Femur (tissue), 1 donor: ENCODE data around the gene MAP1LC3B.
A peak's percentile ranks its signal among the peaks of the same experiment; 100 is the strongest.

Experiments
- DNase-seq: peaks from one replicate; pipeline ENCODE4 v3.0.0-alpha.2; 2017

The MAP1LC3B gene

DNA sequence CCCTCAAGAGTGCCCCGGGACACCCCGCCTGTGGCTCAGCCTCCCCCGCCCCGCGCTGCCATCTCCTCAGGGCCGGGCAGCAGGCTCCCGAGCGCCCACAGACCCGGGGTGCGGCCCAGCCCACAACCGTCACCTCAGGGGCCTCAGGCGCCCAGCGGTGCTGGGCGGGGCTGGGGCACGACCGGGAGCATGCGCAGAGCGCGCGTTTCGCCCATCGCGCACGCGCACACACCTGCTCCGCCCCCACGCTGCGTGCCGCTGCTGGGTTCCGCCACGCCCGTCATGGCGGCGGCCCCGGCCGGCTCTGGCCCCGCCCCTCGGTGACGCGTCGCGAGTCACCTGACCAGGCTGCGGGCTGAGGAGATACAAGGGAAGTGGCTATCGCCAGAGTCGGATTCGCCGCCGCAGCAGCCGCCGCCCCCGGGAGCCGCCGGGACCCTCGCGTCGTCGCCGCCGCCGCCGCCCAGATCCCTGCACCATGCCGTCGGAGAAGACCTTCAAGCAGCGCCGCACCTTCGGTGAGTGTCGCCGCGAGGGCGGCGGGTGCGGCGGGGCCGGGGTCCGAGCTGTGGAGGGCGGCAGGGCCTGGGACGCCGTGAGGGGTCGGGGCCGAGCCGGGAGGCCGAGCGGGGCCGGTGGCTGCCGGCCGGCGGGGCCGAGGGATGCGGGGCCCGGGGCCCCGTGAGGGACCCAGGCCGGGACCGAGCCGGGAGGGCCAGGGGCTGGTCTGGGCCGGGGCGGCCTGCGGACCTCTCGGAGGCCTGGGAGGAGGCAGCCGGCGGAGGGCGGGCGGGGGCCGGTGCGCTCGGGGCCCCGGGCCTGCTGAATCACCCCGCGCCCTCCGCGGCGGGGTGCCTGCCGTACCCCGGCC is at the start of gene MAP1LC3B:
Gene MAP1LC3B, plus strand, starts transcription at position 387 of the 871 bp plus-strand sequence. Its CDS starts 92 bp downstream, at position 479.
- peak; percentile 99 for DNase-seq

DNA sequence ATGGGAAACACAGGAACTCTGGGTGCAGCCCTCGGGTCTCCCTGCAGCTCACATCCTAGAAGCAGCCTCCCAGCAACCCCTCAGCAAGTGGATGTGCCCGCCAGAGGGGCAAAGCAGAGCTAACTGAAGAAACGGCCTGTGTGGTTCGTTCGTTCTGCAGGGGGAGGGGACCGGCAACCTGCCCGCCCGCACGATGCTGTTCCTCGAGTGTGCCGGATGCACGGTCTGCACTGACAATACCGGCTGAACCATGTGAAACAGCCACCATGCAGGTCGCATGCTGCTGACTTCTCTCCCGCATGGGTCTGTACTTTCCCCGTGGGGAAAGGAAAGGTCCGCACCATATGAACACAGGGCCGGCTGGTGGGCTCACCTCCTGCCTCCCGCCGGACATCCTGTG is 49.6 kb upstream of the MAP1LC3B start:
- DNase-seq: no peak

DNA sequence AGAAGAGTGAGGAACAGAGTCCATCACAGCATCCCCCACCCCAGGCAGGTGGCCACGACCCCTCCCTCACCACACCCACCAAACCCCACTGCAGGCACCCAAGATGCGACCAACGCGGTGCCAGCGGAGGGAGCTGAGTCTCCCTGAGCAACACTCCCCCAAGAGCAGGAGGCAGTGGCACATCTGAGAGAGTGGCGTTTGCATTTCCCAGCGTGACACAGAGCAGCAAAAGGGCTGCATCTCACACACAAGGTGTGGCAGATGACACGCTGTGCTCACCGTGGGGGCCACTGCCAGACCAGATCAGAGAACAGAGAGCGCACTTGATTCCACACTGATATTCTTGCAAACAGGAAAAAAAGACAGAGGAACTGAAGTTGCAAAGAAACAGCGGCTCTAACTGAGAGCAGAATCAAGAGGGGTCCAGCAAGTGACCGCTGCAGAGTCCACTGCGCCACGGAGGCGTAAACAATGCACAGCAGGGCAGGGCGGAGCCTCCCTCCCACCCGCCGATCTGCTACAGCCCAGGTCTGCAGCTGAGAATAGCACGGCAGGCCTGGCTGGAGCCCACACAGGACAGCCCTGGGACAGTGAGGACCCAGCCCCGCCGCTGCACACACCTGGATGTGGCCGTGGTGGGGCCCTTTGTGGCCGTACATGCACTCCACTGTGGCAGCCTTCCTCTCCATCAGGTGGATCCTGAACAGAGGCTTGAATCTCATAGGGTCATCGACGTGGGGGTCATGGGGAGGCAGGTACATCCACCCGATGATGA is 49.0 kb upstream of the MAP1LC3B start:
- no peak for DNase-seq

DNA sequence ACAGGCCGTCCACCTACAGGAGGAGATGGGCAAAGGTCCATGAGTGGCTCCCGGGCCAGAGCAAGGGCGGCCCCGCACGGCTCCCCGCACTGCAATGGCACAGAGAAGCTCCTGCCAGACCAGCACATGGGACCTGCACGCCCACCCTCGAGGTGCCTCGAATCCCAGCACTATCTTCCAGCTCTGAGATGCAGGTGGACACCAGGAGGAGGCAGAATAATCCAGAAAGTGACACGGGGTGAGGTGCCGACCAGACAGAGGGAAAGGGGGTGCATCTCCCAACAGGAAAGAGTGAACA is 48.4 kb upstream of the MAP1LC3B start:
- no peak for DNase-seq

DNA sequence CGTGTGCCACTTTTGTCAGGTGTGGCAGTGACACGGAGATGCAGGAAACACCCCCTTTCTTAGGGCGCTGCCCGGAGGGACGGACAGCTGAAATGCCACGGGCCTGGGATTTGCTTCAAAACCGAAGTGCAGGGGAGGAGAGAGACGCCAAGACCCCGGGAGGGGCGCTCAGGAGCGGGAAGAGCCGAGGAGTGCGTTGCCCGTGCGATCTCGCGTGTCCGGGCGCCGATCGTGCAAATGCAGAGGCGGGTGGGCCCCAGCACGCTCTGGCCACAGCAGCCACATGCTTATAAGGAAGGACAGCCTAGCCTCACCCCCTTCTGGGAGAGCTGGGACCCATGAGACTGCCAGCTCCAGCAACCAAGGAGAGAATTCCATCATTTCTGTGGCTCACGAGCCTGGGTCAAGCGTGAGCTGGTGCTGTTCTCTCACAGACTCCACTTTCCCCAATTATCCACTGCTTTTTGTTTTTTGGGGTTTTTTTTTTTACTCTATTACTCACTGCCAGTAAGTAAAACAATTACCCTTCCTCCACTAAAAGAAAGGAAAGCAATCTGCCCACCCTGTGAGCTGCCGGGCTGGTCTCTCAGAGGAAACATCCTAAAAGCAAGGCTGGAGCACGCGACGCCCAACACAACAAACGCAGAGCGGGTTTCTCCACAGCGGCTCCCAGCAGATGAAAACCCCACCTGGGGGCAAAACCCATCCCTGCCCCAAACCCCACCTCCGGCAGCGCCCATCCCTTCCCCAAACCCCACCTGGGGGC is 47.8 kb upstream of the MAP1LC3B start:
- DNase-seq: no peak

DNA sequence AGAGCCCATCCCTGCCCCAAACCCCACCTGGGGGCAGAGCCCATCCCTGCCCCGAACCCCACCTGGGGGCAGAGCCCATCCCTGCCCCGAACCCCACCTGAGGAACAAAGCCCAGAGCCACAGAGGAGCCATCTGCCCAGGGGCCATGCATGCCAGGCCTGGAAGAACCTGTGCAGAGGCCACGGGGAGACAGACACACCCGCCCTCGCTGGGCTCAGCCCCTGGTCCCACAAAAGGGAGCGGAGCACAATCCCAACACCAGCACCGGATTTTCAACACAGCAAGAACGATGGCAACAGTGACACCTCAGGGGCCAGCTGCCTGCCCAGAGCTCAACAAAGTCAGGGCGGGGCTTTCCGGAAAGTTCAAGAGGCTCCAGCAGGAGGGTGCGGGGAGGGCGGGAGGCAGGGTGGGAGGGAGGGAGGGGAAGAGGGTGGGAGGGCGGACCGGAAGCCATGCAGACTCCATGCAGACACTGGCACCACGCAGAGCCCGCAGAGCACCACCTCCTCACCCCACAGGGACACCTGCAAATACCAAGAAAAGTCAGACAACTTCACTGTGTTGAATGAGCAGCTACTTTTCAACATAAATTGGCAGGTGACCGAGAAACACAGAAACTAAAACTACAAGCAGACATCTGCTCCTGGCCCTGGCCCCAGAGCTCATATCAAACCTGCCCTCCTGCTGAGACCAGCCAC is 47.1 kb upstream of the MAP1LC3B start:
- DNase-seq: no peak

DNA sequence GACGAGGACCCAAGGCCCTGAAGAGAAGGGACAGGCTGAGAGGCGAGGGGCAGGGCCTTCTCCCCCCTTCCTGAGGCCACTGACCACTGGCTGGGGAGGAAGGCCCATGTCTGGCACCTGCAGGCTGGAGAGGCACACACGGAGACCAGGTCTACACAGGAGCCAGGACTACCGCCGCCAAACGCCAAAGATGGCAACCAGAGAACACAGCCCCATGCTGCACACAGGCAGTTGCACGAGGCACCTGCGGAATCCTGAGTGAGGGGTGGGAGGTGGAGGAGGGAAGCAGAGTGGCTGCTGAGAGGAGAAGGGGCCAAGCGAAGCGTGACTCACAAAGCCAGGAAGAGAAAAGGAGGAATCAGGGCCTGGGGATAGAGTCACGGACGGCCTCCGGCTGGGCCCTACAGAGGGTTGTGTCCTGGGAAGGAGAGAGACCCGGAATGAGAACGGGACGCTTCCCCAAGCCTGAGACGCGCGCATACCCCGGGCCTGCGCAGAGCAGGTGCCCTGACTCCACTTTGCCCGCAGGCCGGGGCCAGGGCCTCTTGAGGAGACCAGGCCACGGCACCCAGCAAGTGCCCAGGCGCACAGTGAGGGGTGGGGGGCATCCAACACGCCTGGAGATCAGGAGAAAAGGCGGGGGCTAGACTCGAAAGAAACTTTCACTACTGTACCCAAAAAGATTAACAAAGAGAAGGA is 46.3 kb upstream of the MAP1LC3B start:
- DNase-seq: no peak

DNA sequence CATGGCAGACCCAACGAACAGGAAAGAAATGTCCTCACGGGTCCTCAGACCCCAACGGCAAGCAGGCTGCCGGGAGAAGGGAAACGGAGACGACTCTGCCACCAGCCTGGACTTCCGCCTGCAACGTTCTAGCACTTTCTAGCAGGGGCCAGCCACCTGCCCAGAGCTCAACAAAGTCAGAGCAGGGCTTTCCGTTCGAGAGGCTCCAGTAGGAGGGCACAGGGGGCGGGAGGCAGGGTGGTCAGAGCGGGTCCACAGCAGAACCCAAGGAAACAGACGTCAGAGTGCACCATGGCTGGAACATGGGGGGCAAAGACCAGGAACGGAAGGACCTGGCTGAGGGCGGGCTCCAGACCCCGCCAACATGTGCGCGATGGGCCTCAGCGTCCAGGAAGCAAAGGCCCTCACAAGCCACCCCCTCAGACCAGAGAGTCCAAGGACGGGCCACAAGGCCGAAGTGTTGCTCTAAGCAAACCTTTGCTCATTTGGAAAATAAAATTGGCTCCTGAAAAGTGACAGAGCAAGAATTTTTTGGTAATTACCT is 45.5 kb upstream of the MAP1LC3B start:
- no peak for DNase-seq

DNA sequence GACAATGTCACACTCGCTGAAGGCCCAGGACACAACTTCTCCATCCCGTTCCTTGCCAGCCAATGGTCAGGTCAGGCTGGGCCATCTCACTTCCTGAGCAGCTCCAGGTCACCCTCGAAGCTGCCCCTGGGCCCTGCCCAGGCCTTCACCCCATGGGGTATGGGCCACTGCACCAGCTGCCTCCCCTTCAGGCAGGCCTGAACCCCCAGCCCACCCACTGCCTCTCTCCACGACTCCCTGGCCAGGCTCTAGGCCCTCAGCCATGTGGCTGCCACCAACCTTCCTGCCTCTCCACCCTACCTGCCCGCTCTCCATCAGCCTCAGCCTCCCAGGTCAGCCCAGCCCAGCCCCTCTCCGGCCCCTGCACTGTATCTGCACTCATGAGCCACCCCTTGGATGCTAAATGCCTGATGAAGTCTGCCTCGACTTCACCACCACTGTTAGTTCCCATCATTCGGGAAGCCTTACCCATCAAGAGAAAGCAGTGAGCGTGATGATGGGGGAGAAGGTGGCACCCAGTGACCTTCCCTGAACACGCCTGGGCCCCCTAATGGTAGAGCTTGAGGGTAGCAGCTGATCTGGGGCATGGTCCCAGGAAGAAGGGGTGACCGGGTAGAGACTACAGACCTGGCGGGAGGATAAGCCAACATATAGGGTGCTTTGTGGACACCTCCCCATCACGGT is 44.1 kb upstream of the MAP1LC3B start:
- DNase-seq: no peak

DNA sequence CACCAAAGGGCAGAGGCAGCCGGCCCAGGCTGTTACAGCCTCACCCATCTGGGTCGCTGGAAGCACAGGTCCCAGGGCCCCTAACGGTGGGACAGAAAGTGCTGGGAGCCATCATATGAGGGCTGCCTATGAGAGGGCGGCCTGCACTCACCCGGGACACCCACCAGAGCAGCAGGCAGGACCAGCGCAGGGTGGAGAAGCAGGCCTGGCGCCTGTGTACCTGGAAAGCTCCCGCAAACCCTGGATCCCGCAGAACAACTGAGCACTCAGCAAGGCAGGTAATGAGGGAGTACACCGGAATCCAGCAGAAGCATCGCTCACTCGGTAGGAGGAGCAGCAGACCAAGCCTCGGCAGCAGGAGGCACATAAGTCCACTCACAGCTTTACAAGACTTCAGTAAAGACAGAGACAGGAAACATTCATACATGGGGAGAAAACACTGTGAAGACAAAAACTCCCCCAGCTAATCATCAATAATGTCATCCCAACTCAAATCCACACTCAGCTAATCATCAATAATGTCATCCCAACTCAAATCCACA is 43.4 kb upstream of the MAP1LC3B start:
- DNase-seq: no peak

DNA sequence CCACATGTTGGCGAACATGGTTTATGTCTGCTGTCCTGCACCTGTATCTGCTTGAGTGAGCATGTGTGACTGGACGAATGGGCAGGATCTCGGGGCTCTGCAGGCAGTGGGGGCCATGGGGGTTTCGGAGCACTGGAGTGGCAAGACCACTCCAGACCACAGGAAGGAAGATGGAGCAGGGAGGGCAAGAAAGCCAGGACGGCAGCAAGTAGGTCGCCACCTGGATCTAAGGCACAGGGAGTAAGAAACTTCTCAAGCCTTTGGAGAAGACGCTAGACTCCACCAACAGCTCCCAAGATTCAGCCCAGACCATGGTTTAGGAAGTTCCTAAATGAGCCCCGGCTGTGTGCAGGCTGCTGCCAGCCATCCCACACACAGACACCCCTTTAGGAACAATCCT is 42.1 kb upstream of the MAP1LC3B start:
- DNase-seq: no peak

DNA sequence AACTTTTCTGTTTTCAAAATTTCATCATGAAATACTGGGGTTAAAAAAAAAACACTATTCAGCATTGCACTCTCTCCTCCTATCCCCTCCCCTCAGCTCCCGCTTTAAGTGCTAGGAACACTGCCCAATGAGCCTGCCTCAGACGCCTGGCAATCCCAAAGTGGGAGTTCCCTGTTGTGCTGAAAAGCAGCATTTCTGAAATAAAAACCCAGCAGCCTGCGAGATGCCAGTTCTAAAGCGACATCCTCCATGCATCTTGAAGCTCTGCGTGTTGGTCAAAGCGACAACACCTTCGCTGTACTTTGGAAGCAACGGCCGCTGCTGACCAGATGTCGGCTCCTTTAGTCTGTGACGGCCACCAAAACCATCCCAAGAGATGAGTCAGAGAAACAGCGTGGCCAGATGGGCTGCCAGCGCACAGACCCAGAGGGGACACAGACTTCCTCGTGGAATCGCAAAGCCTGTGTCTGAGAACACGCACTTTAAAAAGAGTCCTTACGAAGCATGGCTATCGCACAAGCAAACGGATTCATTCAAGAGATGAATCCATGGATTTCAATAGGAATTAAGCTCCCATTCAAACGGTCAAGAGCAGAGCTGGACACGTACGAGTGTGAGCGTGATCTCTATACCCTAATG is 41.3 kb upstream of the MAP1LC3B start:
- DNase-seq: peak; percentile 55

DNA sequence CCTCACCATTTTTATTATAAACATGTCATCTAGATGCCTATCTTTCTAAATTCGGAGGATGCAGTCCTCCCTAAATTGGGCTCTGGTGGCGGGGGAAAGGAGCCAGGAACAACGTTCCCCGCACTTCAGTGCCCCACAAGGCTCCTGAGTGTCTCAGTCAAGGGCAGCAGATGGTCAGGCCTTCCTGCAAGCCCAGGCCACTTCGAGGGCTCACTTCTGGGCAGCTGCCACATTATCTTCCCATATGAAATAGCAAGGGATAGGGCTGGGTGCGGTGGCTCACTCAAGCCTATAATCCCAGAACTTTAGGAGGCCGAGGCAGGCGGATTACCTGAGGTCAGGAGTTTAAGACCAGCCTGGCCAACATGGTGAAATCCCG is 40.8 kb upstream of the MAP1LC3B start:
- DNase-seq: no peak

DNA sequence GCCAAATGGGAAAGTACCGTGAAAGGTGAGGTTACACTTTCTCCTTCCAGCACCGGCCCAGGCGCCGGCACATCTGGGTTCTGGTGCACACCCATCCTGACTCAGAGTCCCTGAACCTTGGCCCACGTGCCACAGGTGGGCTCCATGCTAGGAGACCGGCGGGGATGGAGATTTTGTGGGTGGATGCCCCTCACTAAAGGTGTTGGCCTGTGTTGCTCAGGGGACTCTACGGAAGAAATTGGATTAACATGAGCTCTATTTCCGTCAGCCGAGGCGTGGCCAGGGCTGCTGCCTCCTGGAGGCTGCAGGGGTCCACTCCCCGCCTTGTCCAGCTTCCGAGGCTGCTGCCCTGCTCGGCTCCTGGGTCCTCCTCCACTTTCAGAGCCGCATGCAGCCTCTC is 39.3 kb upstream of the MAP1LC3B start:
- no peak for DNase-seq

DNA sequence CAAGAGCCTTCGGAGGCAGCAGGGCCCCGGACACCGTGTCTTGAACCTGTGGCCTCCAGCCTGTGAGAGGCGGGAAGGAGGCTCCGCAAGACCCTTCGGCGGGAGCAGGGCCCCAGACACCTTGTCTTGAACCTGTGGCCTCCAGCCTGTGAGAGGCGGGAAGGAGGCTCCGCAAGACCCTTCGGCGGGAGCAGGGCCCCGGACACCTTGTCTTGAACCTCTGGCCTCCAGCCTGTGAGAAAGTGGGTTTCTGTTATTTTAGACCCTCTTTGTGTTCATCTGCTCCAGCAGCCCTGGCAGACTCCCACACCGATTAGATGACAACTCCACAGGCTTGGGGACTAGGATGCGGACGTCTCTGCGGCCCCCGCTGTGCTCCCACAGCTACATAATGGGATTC is 38.5 kb upstream of the MAP1LC3B start:
- no peak for DNase-seq

DNA sequence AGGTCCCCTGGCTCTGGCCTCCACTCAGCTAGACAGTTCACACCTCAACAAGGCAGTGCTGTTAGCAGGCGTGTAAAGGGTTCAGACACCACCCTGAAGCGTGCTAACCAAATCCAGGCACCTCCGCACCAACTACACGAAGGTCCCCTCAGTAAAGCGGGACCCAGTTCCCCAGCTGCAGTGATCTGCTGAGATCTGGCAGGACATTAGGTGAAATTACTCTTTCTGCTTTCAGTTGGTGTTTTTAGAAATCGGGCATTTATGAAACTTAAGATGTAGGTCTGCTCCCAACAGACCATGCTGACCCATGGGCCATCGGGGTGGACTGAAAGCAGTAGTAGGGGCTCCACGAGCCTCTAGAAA is 35.7 kb upstream of the MAP1LC3B start:
- no peak for DNase-seq

DNA sequence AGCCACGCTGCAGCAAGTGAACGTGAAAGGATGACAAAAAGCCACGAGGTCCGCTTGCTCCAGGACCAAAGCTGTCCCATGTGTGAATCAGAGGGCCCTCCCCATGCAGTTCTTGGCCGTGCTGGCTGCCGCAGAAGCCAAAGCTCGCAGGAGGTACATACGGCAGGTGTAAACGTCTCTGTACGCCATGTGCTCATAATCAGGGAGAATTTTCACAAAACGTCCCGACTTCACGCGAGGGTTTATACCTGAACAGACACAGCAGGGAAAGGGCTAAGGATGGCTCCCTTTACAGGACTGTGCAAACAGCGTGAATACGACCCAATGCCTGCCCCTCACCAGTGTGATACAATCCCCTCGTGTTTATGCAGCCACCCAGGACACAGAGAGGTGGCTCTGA is 33.9 kb upstream of the MAP1LC3B start:
- no peak for DNase-seq

DNA sequence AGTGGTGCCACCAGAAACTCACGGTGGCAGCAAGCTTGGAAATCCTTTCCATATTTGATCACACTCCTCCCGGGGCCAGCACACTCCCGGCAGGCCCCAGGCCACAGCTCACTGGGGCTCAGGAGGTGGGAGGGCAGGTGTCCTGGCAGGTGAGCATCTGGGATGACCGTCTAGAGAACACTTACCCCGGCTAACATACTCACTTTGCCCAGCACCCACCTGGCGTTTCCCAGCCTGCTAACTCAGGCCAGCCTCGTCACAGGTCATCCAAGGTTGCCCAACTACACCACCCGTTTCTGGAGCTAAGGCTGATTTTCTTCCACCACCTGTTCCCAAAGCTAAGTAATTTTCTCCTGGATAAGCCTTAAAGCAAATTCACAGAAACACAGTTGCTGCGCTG is 33.4 kb upstream of the MAP1LC3B start:
- no peak for DNase-seq

DNA sequence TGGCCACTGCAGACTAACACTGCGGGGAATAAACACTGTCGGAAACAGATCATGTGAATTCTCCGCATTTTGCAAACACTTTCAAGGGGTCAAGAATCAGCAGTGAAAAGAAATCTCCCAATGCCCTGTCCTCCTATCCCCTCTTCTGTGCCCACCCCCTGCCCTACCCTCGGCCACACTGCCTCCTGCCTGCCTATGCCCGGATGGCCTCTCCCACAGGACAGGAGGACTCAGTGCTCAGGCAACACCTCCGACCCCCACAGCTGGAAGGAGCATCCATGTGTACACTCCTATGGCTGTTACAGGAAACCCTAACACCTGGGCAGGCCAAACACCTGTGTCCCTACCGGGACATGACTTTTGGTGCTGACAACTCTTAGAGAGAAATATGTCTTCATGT is 33.0 kb upstream of the MAP1LC3B start:
- DNase-seq: no peak

DNA sequence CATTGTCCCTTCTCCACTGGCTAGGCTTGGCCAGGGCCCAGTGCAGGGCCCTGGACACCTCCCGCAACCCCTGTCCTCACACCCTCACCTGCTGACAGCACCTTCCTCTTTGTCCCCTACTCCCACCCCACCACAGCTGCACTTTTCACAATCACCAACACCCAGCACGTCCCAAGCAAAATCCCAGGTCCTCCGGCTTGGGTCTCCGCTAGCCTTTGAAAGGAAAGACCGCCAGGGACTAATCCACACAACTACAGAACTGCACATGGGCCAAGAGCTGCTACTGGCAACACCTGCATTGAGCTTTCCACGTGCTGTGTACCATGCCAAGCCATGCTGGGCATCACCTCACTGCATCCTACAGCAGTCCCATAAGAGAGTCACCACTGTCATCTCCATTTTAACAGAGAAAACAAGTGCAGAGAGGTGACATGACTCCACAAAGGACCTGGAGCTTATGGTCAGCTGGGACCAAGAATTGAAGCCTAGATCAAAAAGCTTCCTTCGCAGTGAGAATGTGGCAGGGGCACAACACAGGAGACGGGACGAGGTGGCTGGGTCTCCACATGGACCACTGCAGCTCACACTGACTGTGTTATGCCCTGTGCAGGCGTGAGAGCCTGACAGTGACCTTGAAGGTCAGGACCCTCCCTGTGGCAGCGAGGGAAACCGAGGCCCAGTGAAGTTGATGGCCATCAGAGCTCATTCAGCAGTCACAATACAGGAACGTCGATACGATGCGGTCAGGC is 31.1 kb upstream of the MAP1LC3B start:
- no peak for DNase-seq
